Measurements from ENCODE around the gene MICAL2.

MICAL2 gene

DNA sequence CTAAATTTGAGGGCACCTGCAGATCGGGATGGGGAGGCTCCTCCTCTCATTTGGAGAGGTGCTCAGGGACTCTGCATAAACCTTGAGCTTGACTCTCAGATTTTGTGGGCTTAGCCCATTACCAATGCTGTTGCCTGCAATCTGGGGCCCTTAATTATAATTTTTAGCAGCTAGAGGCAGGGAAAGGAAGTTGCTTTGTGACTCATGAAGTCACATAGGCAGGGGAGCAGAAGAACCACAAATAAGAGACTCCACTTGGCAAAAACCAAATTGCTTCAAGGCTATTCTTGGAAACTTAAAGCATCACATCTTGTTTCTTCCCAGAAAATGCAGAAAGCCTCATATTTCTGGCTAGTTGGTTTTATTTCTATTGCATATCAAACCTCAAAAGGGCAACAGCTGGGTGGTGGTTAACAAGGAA lies 46.9 kb downstream of the MICAL2 start:
- DNase-seq = no peak

DNA sequence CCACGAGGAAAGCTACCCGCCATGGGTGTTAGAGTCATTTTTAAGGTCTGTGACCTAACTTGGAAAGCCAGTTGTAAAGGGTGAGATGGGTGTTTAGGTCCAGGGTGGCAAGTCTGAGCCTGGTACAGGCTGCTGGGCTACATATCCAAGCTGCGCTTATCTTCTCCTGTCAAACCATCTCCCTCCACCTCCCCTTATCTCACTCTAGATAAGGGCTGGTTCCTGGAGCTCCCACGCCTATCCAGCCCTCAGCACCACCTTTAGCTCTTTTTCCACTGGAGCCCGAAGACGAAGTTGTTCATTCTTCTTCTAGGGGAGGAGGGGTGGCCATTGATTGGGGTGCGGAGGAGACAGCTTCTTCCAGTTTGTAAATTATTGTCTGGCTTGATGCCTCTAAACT lies 48.5 kb downstream of the MICAL2 start:
- no peak for DNase-seq

DNA sequence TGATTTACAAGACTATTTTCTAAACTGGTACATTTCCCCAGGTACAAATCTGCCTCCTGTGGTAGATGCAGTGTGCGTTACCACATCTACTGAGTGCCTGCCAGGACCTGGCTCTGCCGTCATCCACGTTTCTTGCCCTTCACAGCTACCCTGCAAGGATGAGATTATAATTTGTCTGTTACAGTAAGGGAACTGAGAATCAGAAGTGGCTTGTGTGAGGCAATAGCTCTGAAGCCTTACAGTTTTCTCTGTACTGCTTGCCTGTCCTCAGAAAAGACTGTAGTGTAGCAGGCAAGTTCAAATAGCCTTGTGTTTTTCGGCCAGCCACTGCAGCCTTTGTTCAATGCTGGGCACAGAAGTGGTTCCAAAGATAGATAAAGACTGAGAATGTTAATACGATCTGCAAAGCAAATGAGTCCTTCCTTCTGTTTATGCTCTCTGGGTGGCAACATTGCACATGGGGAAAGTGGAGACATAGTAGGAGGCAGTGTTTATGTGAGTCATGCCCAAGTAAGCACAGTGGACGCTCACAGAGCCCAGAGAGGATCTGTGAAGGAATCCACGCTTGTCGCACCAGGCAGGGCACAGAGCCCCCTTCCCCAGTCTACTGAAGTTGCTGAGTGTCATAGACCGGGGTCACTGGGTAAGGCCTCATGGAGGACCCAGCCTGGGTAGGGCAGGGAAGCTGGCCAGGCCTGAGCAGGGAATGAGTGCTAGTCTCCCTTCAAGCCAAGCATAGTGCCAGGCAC lies 49.1 kb downstream of the MICAL2 start:
- DNase-seq = no peak

DNA sequence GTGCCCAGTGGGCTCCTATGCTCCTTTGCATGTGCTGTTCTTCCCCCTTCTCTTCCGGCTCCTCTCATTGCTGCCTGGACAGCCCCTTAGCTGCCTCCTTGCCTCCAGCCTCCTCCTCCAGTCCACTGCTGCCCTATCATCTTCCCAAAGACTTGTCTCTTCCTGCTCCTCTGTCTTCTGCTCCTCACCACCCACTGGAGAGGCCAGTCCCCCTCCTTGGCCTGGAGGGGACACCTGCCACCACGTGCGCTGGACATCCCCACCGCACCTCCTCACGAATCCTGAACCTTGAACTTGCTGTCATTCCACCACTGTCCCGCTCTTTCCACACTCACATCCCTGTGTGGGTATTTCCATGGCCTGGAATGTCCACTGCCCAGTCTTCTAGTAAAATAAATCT lies 49.8 kb downstream of the MICAL2 start:
- no peak for DNase-seq

DNA sequence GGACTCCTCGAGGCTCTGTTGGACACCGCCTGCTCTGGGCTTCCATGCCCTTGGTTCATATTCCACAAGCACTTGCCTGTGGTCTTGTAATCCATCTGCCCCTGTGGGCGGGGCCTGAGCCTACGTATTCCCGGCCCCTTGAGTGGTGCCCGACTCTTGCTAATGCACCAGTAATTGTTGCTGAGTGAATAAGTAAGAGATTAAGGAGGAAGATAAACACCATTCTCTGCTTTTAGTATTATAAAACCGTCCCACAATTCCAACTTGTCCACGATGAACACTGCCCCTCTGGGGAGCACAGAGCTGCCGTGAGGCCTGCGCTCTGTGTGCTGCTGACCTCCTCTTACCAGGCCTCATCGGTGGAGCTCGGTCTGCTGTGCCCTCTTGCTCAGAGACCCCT lies 50.3 kb downstream of the MICAL2 start:
- no peak for DNase-seq

DNA sequence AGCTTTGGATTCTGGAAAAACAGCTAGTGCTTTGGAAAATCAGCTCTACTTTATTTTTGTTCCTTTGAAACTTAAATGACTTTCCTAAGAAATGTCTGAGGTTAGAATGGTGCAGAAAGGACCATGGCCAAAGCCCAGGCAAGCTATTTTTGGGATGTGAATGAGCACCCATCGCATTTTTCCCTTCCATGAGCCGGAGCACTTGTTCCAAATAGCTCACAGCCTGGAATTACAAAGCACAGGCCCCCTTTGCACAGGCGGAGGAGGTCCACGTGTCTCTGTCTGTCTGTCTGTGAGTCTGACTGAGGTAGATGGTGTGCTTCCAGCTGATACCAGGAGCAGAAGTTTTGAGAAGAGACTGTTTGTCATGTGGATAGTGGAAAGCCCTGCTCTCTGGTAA lies 50.7 kb downstream of the MICAL2 start:
- no peak for DNase-seq

DNA sequence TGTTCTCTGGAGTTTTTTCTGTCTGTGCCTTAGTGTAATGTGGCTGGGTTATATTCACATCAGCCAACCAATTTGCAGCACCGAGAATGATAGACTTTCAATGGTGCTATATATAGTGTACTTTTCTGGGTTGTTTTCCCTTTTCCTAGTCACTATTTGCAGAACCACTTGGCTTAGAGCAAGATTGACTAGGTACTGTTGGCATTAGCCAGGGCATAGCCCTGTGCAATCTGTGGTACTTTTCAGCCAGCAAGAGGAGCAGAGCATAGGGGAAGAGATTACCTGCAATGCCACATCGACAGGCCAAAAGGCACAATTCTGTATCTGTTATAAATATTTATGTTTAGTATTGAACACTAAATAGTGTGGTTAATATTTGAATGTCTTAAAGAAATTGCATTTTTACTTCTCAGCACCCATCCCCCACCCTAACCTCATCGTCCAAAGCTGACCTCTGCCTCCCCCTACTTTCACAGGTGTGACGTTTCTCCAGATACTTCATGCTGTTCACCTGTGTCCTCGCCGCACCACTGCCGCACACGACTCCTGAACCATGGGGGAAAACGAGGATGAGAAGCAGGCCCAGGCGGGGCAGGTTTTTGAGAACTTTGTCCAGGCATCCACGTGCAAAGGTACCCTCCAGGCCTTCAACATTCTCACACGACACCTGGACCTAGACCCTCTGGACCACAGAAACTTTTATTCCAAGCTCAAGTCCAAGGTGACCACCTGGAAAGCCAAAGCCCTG lies 51.4 kb downstream of the MICAL2 start:
- no peak for DNase-seq

DNA sequence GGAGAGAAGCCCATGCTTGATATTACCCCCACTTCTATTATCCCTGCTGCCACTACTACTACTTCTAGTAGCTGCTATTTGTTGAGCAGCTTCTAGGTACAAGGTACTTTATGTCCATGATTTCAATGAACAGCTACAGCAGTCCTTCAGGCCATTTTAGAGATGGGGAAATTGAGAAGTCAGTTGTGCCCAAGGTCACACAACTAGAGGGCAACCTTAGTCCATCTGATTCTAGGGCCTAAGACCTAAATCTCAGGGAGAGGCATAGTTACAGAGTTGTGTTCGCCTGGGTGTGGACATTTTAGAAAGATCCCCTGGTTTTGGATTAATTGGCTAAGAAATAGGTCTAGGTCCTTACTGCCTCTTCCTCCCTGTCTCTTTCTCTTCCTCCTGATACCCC lies 52.3 kb downstream of the MICAL2 start:
- no peak for DNase-seq

DNA sequence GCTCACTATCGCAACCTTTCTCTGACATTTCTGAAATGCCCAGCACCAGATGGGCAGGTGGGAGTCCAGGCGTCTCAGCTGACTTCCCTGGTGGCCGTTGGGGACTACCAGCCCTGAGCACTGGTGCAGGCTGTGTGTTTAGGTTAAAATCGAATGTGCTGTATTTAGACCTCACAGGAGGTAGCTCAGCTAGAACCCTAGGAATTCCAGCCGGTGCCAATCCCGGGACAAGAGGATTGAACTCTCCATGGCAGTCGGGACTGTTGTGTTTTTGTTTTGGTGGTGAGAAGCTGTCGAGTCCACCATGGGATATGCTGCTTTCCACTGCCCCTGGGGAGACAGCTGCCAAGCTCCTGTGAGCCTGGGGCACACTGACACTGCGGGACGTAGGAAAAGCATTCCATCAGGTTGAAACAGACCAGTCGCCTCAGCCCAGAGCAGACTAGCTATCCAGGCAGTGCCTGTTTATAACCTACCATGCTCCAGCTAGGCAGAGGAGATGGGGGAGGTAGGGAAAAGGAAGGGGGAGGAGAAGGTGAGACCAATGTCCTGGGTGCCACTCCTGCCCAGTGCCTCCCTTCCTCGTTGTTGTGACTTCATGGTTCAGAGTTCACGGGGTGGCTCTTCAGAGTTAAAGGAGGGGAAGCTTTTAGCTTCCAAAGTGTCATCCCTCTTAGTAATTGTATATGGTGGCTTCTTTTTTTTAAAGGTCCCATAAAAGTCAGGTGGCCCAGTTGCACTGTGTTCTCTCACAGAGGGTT lies 53.0 kb downstream of the MICAL2 start:
- DNase-seq = no peak

DNA sequence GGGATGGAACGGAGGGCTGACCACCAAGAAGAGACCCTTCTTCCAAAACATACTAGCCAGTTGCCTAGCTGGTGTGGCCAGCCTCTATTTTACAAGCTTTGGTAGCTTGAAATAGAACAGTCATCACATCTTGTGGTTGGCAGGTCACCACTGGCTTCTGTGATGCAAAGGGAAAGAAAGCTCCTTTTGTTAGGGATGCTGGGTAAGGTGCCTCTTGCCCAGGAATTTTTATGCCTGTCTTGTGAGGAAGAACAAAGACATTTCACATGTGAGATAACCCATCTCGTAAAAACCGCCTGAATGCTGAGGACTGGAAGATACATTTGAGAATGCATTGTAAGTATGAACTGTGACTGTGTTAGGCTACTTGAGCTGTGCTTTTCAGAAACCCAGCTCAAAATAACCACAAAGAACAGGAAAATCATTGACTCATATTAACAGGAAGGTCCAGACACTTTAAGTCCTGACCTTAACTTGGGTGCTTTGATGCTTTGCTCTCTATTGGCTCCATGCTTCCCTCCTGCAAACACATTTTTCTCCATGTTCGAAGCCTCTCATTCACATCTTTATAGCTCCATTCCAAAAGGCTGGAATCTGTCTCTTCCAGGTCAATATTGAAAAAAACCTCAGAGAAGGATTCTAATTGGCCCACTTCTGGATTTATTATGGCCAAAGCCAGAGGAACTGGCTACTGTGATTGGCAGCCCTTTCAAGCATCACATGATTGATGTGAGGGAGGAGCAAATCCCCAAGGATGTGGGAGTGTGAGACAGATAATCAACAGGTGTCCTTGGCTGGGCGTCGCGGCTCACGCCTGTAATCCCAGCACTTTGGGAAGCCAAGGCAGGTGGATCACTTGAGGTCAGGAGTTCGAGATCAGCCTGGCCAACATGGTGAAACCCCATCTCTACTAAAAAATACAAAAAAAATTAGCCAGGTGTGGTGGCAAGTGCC lies 53.9 kb downstream of the MICAL2 start:
- no peak for DNase-seq

DNA sequence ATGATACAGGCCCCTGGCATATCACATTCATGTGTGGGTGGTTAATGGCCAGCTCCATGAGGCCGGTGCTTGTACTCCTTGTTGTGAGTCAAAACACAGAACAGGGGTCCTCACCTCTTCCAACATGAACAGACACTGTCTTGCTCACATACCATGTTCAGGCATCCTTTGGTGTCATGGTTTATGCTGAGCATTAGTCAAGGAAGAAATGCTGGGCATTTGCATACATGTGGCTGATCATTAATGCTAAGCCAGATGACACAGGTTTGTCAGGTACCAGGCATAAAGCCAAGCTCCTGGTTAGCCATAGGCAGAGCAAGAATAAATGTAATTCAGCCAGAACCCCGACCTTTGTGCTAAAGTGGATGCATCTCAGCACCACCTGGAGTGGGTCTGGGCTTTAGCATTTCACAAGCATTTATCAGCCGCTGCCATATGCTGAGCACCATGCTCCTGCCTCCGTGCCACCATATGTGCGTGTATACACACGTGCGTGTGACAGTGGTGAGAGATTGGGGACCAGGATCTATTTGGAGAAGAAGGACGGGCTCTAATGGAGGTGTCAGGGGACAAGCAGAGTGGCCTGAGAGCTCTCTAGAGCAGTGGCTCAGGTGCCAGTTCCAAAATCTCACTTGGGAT lies 55.0 kb downstream of the MICAL2 start:
- no peak for DNase-seq

DNA sequence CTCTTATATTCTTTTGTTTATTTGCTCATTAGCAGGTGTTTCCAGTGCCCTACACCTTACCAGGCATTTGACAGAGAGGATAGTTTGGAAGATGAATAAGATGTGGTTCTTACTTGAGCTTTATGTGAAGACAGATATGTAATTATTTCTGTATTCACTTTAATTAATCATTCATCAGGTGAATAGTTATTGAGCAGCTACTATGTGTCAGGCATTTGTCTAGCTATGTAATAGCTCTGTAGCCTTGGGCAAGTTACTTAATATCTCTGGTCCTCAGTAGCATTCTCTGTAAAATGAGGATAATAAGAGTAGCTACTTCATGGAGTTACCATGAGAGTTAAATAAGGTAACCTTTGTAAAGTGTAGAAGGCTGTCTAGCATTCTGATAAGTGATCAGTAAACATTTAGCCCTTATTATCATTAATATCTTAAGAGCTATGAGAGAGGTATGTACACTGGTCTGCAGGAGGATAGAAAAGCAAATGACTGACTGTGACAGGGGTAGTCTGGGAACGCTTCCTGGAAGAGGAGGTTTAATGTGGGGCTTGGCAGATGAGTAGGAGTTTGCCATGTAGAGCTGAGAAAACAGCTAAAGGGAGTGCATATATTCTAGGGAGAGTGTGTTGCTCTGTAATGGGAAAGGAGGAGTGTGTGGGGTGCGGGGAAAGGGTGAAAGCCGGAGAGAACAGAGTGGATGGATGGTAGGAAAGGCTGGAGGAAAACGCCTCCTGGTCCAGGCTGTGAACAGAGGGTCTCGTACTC lies 56.1 kb downstream of the MICAL2 start:
- DNase-seq = no peak

DNA sequence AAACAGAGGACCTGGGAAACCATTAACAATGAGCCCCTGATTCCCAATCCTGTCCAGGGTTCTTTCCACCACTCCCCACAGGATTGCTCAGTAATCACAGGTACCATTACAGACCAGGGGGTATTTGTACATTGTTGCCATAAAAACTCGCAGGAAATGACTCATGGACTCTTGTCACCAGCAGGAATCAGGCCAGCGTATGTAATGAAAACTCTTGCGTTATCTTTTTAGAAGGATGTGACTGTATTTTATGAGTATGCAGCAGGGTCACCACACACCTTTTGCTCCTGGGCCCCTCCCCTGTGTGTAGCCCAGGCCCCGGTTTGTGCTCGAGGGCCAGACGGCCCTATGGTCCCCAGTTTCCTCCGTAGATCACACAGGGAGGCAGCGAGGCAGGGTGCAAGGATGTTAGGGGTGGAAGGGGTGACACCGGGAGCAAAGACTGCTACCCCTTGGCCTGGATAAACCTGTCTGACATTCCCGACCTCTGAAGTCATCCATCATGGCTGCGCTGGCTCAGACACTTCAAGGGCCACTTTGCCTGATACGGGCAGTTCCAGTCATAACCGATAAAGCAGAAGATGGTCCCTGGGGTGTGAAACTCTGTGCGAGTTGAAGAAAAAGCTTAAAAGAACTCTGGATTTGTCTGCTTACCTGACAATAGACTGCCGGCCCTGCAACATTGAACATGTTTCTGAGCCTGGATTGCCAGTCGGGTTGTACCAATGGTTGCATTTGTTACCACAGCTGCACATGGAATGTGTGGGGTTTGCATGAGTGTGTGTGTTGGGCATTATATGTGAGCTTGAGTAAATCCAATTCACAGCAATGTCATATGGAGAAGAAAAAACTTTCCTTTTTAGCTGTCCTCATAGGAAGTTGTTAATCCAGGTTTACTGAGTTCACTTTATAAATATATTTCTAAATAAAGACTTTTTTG lies 56.9 kb downstream of the MICAL2 start:
- DNase-seq = no peak

DNA sequence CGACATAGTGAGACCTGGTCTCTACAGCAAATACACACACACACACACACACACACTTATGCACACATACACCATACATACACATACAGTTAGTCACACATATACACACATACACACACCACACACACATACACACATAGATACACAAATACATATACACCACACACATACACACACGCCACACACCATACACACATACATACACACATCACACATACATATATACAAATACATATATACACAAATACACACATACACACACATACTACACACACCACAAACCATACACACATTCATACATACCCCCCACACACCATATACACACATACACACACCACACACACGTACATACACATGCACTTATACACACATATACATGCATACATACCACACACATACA lies 57.7 kb downstream of the MICAL2 start:
- DNase-seq = no peak

DNA sequence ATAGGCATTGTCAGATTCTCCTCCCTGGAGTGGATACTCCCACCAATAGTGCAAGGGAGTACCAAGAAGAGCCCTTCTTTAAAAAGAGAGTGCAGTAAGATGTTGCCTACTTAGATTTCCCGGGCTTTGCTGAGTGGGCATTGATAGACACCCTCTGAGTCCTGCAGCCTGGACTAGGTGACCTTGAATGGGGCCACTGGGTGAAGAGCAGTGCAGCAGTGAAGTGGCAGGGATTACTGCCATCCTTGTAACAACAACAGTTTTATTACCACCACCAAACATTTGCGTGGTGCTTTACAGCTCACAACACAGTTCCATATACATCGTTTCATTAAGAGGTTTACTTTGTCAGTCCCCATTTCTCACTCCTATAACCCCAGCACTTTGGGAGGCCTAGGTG lies 59.4 kb downstream of the MICAL2 start:
- no peak for DNase-seq

DNA sequence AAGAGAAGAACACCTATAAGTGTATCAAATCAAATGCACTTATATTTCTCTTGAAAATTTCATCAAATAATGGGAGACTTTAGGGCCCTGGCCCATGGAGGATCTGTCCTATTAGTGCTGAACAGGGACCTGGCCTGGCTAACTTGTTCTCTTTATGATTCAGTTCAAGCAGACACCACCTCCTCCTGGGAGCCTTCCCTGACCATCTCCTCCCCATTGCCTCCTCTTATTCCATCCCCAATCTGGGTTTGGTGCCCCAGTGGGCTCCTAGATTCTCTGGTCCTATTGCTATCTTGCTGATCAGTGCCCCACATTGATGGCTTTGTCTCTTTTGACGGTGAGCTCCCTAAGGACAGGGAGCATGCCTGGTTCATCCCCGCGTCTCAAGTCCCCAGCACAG lies 60.1 kb downstream of the MICAL2 start:
- no peak for DNase-seq

DNA sequence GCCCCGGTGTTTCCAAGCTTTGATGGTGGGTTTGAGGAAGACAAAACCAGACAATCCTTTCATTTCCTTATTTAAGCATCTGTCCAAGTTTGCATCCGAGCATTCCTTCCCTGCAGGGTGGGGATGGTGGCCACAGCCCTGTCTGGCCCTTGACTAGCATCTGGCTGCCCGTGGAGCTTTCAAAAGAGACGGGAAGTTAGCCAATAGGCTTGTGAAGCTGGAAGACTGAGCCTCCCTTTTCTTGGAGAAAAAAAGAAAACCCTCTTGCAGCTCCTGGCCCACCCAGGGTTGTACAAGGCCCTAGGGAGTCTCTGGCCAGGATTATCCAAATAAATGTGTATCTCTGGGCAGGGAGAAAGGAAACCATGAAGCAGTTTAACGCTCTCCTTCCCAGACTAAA lies 60.6 kb downstream of the MICAL2 start:
- no peak for DNase-seq

DNA sequence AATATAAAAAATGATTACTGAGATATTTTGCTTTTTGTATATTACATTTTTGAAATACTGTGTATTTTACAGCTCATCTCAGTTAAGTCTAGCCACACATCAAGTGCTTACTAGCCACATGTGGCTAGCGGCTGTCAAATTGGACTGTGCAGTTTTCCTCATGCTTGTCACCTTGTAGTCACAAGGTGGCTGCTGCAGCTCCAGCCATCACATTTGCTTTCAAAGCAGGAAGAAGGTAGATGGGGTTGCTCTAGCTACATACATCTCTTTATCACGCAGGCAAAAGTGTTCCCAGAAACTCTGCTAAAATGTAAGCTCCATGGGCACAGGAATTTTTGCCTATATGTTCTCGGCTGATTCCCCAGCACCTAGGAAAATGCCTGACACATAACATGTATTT lies 61.5 kb downstream of the MICAL2 start:
- no peak for DNase-seq

DNA sequence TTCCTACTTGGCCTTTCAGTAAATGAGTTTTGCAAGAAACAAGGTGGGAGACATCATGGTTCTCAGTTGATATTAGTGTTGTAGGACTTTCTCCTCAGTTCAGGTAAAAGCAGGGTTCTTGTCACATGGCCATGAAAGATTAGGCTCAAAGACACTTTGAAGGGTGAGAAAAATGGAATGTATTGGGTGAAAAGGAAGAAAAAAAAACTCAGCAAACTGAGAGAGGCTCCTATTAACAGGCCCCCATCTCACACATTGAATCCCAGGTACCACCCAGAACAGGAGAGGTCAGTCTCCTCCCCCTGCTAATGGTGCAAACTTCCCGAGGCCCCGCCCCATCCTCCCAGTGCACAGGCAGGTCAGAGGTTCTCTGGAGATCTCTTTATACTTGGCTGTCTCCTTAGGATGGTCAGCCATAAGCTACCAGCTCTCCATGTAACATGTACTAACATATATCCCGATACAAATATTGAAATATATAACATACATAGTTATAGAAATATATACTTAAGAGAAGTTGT lies 62.2 kb downstream of the MICAL2 start:
- DNase-seq = no peak

DNA sequence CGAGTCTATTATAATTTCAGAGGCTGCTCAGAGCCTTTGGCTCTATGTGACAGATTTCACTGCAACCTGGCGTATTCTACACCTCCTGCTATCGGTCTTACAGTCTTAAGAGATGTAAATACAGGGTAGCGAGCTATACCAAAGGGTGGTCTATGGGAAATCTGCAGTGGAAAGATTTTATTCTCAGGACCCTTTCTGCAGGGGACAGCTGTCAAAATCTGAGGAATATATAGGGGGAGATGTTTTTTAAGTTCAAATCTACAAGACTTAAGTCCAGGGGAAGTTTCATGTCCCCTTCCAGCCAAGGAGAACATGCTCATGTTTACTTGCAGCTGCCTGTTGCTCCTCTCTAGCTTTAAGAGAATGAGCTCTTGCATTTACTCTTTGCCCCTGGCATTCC lies 62.7 kb downstream of the MICAL2 start:
- no peak for DNase-seq
